Measurements from ENCODE around the gene NAV3. TPM values are rescaled to one million over a fixed set of nuclear protein-coding genes. Genes with fewer than 3 reads are reported as not detected.

The NAV3 gene
- total and polyA plus RNA-seq, 9 of the 15 experiments (the other 6 are each of a cell fraction or from before 2014, with no cell fraction given), result 0.04 TPM; not detected in 8

DNA sequence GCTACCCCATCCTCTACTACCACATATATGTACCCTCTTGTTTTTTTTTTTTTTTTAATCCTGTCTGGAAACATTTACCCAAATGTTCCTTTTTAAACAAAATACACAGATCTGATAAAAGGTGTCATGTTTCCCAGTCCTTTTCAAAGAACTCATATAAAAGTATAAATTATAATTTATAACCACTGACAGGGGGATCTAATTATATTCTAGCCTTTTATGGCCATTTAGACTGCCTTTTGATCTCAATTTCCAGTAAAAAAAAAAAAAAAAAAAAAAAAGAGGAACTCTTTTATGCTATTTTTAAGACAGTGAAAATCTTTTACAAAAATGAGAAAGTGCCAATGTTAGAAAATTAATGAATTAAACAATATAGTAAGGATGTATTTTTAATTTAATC, 65.0 kb downstream of the NAV3 start:
- DNase-seq (ENCODE audit: extremely low read depth in 1 of 4, low spot score in 3 of 4) (no peak), ATAC-seq (no peak), FAIRE-seq (no peak)
- no peak overlapping the region for H3K4me2 ChIP-seq (ENCODE audit: insufficient read depth, low read length)
- ChIA-PET CTCF (ENCODE audit: low intra/inter-chr PET ratio) (no interaction called here), POLR2A (no interaction called here)
- no peaks in the 10 kb centered on the region for H3K4me1 ChIP-seq (replicated peaks in 1 of 2; ENCODE audit: control insufficient read depth in 2 of 2, insufficient read depth in 2 of 2, low read length in 2 of 2)
- intact Hi-C loops (cut with micrococcal nuclease) (no loop called here), in situ Hi-C loops (cut with MboI) (no loop called here)
- H4K20me1 ChIP-seq (replicated peaks; ENCODE audit: control insufficient read depth, insufficient read depth, low read length), result no peaks in the 10 kb centered on the region
- no peaks in the 10 kb centered on the region for H3K79me2 ChIP-seq (ENCODE audit: control insufficient read depth, insufficient read depth, low read length)
- no peaks in the 10 kb centered on the region for H3K9me1 ChIP-seq (ENCODE audit: control insufficient read depth, insufficient read depth, low read length)
- no peak overlapping the region for H2AFZ ChIP-seq (ENCODE audit: low read depth, low read length)
- no peaks in the 10 kb centered on the region for H3K36me3 ChIP-seq (ENCODE audit: control insufficient read depth, insufficient read depth, low read length)
- TF ChIP-seq BMI1 (IDR thresholded peaks at IDR 0.05; ENCODE audit: low read length), result no peak
- TF ChIP-seq ZFP30 (CRISPR knock-in tag; IDR thresholded peaks at IDR 0.05; ENCODE audit: borderline replicate concordance), result no peak
- TF ChIP-seq, protein P1, sequence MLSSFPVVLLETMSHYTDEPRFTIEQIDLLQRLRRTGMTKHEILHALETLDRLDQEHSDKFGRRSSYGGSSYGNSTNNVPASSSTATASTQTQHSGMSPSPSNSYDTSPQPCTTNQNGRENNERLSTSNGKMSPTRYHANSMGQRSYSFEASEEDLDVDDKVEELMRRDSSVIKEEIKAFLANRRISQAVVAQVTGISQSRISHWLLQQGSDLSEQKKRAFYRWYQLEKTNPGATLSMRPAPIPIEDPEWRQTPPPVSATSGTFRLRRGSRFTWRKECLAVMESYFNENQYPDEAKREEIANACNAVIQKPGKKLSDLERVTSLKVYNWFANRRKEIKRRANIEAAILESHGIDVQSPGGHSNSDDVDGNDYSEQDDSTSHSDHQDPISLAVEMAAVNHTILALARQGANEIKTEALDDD (IDR thresholded peaks at IDR 0.05), result no peak
- TF ChIP-seq, protein P2, sequence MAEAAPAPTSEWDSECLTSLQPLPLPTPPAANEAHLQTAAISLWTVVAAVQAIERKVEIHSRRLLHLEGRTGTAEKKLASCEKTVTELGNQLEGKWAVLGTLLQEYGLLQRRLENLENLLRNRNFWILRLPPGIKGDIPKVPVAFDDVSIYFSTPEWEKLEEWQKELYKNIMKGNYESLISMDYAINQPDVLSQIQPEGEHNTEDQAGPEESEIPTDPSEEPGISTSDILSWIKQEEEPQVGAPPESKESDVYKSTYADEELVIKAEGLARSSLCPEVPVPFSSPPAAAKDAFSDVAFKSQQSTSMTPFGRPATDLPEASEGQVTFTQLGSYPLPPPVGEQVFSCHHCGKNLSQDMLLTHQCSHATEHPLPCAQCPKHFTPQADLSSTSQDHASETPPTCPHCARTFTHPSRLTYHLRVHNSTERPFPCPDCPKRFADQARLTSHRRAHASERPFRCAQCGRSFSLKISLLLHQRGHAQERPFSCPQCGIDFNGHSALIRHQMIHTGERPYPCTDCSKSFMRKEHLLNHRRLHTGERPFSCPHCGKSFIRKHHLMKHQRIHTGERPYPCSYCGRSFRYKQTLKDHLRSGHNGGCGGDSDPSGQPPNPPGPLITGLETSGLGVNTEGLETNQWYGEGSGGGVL (CRISPR knock-in tag; IDR thresholded peaks at IDR 0.05), result no peak
- no peak for TF ChIP-seq KLF10 (CRISPR knock-in tag; IDR thresholded peaks at IDR 0.05)
- no peak for TF ChIP-seq KLF13 (tag; IDR thresholded peaks at IDR 0.05; ENCODE audit: borderline replicate concordance, low read depth)
- TF ChIP-seq SMAD1 (IDR thresholded peaks at IDR 0.05; ENCODE audit: low read depth, low read length, partially characterized antibody), result no peak
- TF ChIP-seq ZNF586 (CRISPR knock-in tag; conservative IDR thresholded peaks at IDR 0.05), result no peak
- no peak for TF ChIP-seq SNIP1 (IDR thresholded peaks at IDR 0.05; ENCODE audit: low read depth)
- TF ChIP-seq ZNF445 (CRISPR knock-in tag; IDR thresholded peaks at IDR 0.05; ENCODE audit: low read depth), result no peak
- TF ChIP-seq, protein P3, sequence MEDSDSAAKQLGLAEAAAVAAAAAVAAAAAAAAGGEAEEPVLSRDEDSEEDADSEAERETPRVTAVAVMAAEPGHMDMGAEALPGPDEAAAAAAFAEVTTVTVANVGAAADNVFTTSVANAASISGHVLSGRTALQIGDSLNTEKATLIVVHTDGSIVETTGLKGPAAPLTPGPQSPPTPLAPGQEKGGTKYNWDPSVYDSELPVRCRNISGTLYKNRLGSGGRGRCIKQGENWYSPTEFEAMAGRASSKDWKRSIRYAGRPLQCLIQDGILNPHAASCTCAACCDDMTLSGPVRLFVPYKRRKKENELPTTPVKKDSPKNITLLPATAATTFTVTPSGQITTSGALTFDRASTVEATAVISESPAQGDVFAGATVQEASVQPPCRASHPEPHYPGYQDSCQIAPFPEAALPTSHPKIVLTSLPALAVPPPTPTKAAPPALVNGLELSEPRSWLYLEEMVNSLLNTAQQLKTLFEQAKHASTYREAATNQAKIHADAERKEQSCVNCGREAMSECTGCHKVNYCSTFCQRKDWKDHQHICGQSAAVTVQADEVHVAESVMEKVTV (CRISPR knock-in tag; IDR thresholded peaks at IDR 0.05), result no peak
- TF ChIP-seq BCOR (IDR thresholded peaks at IDR 0.05), result no peak
- no peak for TF ChIP-seq NFXL1 (CRISPR knock-in tag; IDR thresholded peaks at IDR 0.05)
- no peak for TF ChIP-seq BRD4 (IDR thresholded peaks at IDR 0.05)
- TF ChIP-seq, protein P4, sequence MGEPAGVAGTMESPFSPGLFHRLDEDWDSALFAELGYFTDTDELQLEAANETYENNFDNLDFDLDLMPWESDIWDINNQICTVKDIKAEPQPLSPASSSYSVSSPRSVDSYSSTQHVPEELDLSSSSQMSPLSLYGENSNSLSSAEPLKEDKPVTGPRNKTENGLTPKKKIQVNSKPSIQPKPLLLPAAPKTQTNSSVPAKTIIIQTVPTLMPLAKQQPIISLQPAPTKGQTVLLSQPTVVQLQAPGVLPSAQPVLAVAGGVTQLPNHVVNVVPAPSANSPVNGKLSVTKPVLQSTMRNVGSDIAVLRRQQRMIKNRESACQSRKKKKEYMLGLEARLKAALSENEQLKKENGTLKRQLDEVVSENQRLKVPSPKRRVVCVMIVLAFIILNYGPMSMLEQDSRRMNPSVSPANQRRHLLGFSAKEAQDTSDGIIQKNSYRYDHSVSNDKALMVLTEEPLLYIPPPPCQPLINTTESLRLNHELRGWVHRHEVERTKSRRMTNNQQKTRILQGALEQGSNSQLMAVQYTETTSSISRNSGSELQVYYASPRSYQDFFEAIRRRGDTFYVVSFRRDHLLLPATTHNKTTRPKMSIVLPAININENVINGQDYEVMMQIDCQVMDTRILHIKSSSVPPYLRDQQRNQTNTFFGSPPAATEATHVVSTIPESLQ (CRISPR knock-in tag; IDR thresholded peaks at IDR 0.05), result no peak
- TF ChIP-seq RNF2 (IDR thresholded peaks at IDR 0.05), result no peak
- TF ChIP-seq ZNF561 (CRISPR knock-in tag; conservative IDR thresholded peaks at IDR 0.05), result no peak
- no peak for TF ChIP-seq NFIC (IDR thresholded peaks at IDR 0.05)
- TF ChIP-seq SP2 (IDR thresholded peaks at IDR 0.05; ENCODE audit: extremely low read depth, low read depth, low read length, poor library complexity, severe bottlenecking), result no peak
- H3K9me3 ChIP-seq (replicated peaks; ENCODE audit: control insufficient read depth, insufficient read depth, low read depth, low read length), result no peaks in the 10 kb centered on the region
- H3K27ac ChIP-seq (ENCODE audit: extremely low read depth, low read depth, low read length), result no peak overlapping the region
- BruUV-seq (replicated peaks), result no TSS peak
- no peak overlapping the region for H3K9ac ChIP-seq (ENCODE audit: insufficient read depth in 1 of 2, low read depth in 2 of 2, low read length in 2 of 2)
- no peaks in the 10 kb centered on the region for H3K27me3 ChIP-seq (ENCODE audit: control insufficient read depth in 2 of 2, insufficient read depth in 2 of 2, low read length in 2 of 2)
- H3K4me3 ChIP-seq, result no peak overlapping the region
